GM18498 (cell line): Measurements from ENCODE around the gene MAPKBP1.

Experiments used
- ATAC-seq: cut with Tn5 transposase; IDR thresholded peaks from one replicate; pipeline ENCODE4 v1.9.1; 2021; ENCODE audit warnings: mild to moderate bottlenecking, moderate library complexity; ENCODE audit not compliant: unreplicated experiment

MAPKBP1 gene

DNA sequence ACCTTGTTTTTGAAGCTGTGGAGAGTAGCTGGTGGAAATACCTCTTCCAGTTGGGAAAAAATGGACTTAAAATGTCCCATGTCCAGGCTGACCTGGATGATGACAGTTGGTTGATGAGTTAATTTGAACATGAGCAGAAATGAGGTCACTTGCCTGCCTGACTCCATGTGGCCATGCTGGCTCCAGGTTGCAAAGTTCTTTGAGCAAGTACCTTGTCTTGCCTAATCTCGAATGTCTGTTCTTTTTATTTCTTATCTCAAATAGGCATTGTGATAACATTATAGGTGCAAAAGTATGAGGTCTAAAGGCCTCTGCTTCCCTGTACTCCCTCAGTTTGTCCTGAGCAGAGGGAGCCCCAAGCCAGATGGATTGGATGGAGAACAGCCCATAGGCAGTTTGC, 9.0 kb downstream of the MAPKBP1 start:
- ATAC-seq = no peak

DNA sequence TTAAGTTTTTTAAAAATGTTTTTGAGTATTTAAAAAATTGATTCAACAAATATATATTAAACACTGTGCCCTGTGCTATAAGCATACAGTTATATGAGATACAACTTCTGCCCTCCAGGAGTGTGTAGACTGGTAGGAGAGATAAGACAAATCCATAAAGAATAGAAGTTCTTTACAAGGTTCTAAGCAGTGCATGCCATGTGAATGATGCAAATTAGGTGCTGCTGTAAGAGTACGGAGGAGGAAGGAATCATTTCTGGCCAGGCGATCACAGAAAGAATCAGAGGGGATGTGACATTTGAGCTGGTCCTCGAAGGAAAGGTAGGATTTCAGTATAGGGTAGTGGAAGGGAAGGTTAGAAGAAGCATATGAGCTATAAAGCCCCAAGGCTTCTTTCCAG, 14.0 kb downstream of the MAPKBP1 start:
- ATAC-seq = no peak

DNA sequence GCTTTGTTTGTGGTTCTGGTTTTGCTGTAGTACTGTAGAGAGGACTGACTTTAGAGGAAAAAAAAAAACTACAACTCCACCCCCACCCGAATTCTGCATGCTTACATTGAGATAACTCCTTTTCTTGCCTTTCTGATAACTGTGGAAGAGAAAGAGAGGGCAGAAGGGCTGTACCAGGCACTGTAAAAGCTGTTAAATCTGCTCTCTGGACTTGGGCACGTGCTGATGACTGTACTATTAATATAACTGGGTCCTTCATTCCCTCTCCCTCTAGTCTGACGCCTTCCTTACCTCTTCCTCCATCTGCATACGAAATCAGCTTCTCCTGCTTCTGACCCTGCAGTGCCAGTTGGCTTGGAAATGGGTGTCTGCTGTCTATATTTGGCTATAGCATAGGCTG, 15.0 kb downstream of the MAPKBP1 start:
- ATAC-seq = no peak

DNA sequence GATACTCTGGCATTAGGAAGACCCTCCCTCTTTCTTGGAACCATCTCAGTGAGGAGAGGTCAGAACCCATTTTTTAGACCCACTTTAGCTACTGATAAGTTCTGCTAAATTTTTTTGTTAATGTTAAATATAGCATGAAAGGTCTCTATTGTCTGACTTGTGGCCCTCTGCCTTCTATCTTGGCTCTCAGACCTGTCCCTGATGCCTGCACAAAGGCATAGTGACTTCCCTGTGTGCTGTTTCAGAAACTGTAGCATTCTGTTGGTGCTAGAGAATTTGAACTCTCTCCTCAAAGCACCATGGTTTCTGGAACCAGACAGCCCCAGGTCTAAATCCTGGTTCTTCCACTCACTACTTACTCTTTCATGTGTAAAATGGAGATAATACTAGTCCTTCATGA, 15.4 kb downstream of the MAPKBP1 start:
- ATAC-seq = no peak

DNA sequence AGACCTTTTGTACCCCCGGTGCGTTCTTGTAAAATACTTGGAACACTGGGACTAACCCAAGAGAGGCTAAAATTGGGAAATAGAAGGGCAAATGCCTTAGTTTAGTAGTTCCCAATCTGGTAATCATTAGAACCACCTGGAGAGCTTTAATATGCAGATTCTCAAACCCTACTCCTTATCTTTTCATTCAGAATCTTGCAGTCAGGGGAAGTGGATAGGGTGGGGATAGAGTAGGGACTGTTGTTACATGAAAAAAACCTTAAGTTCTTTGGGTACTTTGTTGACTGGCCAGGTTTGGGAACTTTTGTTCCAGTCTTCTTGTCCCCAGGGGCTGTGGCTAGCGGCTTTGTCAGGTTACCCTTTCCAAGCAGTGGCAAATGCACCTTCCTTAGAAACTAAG, 15.9 kb downstream of the MAPKBP1 start:
- ATAC-seq = no peak

DNA sequence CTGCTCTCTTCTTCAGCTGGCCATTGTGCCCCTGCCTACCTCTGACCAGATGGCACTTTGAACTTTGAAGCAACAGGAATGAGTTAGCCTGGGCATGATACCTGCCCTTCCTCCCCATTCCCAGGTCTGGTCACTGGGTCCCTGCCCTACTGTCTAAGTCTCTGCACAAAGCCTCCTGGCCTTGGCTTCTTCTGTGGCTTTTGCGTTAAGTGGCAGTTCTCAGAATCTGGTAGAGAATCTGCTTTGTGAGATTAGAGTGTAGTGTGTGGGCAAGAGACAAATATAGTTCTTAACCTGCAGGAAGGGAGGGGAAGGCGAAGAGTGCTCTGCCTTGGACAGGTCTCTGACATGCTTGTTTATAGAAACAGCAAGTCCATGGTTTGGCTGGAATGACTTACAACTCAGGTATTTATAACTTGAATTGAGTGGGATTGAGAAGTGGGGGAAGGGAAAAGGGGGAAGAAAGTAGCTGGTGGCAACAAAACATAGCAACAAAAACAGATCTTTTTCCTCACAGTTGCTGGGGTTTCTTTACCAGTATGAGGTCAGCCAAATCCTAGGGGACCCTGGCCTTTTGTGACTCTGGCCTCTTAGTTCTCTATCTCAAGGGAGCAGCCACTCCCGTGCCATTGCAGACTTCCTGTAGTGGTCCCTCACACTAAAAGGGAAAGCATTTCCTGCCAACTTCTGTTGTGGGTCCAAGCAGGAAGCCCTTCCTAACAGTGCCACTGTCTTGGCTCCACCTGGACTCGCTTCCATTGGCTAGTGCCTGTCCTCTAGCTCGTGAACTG, 16.7 kb downstream of the MAPKBP1 start:
- ATAC-seq = no peak

DNA sequence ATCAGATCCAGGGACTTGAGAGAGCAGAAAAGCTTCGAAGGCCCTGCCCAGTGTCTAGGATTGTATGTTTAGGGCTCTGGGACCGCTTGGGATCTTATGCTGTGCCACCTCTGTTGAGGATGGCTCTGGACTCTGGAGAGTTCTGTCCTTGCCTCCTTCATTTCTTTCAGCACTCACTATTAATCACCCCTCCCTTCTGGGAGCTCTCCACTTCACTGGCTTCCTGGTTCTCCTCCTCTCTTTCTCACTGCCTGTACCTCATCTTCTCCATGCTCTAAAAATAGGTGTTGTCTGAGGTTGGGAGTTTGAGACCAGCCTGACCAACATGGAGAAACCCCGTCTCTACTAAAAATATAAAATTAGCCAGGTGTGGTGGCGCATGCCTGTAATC, 17.3 kb downstream of the MAPKBP1 start:
- no peak for ATAC-seq

DNA sequence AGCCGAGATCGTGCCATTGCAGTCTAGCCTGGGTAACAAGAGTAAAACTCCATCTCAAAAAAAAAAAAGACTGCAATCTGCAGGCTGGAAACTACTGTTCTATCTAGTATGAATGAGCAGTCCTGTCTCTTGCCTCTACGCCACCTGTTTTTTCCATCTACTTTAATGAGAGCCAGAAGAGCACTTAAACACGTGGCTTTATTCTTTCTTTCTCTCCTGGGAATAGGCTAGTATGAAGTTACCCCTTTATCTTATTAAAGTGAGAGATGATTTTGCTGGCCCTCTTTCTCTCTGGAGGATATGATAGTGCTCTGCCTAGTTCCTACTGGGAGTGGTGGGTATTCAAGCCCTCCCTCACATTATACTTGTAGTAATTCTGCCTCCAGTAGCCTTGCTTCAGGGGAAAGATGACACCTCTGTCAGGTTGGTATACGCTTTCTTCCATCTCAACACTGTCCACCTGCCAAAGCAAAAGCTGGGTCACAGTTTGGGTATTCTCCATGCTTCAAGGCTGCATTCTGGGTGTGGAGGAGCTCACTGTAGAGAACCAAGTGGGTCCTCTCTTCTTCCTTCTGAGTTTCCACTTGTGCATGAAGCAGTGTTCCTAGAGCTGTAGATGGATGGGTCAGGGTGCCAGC, 17.8 kb downstream of the MAPKBP1 start:
- ATAC-seq = no peak

DNA sequence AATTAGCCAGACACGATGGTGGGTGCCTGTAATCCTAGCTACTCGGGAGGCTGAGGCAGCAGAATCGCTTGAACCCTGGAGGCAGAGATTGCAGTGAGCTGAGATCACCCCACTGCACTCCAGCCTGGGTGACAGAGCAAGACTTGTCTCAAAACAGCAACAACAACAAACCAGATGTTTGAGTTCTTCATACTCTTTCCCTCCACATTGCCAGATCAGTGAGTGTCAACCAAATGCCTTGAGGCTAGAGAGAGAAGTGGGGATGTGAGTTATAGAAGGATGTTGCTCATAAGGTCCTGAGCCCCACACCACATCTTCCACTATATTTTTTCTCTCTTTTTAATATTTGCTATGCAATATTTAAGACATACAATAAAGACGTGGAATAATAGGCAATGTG, 19.8 kb downstream of the MAPKBP1 start:
- ATAC-seq = no peak

DNA sequence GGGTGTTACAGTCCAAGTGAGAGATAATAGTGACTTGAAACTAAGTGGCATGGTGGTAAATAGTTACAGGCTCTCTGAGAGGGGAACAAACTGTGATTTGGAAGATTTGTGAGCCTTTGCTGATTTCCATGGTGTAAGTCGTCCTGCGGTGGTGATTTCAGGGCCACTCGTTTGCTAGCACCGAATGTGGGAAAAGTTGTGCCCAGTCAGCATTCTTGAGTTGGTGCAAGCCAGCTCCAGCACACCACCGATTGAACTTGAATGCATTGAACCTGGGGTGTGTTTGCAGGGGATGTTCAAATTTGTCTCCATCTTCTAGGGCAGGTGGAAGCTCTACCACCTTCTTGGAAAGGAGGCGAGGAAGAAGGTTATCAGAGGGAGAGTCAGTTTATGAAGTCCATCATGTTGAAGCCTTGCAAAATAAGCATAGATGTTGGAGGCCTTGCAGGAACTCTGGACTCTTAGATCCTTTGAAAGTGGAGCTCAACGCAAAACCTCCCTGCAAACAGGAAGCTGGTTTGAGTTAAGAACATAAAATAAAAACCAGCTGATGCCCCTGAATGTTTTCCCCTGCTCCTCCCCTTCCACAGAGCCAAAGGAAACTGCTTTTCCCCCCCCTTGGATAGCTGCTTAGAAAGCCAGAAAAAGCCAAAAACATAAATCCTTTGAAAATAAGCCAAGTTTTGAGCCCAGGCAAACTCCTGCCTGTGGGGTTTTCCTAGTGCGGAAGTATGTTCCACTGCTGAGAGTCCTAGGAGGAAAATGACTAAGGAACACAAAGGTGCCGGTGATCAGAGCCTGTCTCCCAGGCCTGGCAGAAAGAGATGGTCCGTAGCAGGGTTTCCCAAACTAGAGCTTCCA, 21.9 kb downstream of the MAPKBP1 start:
- ATAC-seq = no peak

DNA sequence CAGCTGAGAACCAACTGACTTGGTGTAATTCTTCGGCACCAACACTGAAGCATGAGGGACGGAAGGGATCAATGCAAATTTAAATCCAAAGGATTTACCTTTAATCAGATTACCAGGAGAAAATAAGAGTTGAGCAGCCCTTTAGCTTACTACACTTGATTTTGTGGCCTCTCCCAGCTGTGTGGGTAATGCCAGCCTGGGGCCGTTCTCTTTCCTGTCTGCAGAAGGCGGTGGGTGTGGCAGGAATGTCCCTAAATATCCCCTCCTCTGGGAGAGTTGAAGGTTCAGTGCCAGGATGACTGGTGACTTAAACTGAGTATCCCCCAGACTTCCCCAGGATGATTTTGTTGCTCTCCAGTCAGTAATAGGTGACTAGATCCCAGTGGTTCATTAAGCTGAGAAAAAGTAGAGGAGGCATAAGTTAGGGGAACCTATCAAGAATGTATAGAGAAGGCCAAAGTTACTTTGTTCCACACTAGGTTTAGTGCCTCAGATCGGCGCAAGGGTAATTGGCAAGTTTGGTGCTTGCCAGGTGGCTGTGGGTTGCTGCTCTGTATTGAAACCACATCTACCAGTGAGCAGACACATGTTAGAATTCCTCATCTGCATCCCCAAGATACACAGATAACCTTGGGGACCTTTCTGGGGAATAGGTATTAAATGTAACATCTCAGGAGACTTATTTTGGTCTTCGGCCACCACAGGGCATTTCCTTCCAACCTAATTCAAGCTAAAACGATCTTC, 23.1 kb downstream of the MAPKBP1 start:
- no peak for ATAC-seq

DNA sequence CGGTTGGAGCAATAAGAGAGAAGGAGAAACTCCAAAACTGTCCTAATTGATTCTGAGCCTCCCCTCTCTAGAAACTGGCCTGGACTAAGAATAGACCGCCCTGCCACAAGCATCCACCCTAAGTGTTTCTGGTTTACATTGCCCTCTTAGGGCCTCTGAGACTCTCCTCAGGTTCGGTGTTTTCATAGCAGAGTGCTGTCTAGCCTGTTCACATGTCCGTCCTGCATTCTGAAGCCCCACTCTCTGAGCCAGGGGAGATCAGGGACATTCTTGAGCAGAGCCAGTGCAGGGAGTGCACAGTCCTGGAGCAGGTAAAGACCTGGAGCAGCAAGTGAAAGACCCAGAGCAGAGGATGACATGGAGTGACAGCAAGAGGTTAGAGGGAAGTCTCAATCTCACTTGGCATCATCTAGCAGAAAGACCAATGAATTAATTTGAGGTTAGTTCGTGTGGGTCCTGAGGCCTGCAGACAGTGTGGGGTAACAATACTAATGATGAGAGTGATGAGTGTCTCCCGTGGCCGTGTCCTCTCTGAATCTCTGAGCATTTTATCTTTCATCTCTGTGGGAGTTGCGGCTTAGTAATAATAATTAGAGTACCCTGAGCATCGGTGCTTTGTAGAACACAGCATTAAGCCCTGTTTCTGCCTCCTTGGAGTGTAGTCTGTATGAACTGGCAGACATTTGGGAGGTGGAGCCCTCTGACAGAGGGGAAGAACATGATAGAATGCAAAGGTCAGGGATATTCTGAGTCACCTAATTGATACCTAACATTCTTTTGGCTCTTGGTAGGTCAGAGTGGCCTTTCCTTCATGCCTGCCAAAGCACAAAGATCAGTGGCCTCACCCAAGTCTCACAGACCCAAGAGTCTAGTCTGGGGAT, 24.6 kb downstream of the MAPKBP1 start:
- ATAC-seq = no peak

DNA sequence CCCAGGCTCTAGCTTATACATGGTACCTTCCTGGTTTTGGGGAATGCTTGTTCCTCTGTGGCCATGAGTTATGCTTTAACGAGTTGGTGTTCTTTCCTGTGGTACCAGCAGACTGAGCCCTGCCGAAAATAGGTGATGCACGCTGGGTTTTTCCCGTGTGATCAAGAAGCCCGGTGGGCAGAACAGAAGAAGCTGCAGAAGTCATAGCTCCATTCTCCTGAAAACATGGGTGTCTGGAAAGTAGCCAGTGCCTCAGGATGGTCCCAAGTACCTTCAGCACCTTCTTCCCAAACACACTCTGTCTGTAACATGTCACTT, 25.2 kb downstream of the MAPKBP1 start:
- ATAC-seq = no peak

DNA sequence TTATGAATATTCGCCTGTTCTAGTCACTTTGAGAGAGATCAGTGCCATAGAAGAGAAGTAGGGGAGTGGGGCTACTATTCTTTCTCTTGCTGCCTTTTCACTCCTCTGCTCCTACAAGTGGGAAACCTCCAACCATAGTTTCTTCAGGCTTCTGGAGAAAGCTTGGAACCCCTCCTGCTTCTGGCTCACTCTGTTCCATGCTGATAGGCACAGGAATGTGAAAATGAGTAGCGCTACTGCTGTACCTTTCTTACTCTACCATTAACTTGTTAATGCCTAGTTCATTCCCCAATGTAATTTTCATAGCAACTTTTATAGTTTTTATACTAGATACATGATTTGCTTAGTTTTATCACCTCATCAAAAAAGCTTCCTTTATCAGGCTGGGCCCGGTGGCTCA, 26.9 kb downstream of the MAPKBP1 start:
- ATAC-seq = no peak

DNA sequence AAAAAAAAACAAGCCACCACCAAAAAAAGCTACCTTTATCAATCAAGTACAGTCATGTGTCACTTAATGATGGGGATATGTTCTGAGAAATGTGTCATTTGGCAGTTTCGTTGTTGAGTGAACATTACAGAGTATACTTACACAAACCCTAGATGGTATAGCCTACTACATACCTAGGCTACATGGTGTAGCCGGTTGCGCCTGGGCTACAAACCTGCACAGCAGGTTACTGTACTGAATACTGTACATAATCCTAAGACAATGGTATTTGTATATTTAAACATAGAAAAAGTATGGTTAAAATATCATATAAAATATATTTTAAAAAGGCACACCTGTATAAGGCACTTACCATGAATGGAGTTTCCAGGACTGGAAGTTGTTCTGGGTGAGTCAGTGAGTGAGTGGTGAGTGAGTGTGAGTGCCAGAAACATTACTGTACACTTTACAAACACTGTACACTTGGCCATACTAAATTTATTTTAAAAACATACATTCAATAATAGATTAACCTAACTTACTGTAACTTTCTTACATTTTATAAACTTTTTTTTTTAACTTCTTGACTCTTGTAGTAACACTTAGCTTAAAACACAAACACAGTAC, 27.7 kb downstream of the MAPKBP1 start:
- no peak for ATAC-seq

DNA sequence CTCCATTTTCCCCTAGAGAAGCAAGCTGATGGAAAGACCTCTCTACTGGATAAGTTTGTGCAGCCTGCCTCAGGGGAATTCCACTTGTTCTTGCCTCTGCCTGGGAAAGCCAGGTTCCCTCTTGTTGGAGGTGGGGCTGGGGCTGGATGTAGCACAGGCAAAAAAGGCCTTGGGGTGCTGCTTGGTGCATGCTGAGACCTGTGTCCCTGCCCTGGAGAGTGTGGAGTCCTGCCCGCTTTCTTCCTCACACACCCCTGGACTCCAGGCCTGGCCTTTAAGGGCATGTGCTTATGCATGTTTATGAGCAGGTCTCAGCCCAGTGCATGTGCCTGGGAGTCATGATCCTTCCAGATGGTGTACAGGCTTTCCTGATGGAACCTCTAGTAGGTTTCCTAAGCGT, 30.1 kb downstream of the MAPKBP1 start:
- ATAC-seq = no peak

DNA sequence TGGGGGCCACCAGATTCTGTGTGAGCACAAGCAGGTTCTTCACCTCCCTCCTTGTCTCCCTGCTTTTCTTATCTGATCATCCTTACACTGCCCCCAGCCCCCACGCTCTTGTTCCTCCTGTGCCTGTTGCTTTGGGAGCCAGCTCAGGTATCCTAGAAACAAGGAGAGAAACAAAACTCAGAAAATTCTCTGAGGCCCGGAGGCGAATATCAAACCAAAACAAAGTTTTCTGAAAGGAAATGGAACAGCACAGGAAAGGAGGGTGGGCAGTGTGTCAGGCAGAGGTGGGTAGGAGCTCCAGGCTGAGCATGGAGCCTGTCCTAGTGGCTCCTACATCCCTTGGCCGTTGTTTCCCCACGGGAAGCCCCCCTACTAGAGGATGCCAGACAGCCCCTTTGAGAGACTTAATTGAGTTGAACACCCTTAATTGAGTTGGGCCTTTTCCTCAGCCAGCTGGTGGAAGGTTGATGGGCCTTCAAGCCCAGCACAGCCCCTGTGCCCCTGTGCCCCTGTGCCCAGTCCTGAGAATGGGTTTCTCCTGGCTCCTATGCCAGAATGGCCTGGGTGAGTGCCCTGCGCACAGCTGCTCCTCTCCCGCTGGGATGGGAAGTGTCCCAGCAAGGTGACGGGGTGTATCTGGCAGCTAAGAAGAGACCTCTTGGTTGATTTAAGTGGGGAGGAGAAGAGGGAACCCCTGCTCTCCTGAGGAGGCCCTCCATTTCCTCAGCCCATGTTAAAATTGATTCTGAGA, 30.8 kb downstream of the MAPKBP1 start:
- ATAC-seq = no peak

DNA sequence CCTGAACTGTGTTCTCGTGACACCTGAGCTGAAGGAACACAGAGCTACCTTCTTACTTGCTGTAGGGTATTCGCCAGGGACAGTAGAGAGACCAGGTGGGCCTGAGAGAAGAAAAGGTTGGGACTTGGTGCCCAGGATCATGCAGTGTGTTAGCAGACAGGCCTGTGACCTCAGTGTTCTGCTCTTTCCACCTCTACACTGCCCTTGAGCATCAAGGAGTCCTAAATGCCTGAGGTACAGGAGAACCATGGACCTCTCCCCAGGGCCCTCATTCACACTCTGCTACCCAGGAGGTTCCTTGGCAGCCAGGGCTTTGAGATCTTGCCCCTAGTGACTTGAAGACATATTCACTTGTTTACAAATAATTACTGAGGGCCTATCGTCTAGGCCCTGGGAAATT, 31.4 kb downstream of the MAPKBP1 start:
- no peak for ATAC-seq
